ENCODE measurements around the gene ANO2.

DNA sequence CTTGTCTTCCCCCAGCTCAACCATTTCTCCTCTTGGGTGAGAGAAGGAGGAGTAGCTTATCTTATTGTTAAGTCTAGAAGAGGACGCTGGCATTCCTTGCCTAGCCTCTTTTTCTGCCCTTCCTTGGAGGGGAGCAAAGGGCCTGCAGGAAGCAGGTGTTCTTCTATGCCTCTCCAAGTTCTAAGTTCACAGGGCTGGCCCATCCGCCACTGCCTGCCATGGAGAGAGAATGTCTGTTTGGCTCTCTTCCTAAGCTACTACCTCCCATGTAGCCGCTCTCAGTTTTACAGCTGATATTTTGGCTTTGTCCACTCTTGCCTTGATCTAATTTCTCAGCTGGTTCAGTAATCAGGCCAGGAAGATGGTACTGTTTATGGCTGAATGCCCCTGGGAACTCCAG, 312.0 kb downstream of the ANO2 start:
- no peak for TF ChIP-seq POLR2A (IDR thresholded peaks at IDR 0.05)
- TF ChIP-seq, protein P1, sequence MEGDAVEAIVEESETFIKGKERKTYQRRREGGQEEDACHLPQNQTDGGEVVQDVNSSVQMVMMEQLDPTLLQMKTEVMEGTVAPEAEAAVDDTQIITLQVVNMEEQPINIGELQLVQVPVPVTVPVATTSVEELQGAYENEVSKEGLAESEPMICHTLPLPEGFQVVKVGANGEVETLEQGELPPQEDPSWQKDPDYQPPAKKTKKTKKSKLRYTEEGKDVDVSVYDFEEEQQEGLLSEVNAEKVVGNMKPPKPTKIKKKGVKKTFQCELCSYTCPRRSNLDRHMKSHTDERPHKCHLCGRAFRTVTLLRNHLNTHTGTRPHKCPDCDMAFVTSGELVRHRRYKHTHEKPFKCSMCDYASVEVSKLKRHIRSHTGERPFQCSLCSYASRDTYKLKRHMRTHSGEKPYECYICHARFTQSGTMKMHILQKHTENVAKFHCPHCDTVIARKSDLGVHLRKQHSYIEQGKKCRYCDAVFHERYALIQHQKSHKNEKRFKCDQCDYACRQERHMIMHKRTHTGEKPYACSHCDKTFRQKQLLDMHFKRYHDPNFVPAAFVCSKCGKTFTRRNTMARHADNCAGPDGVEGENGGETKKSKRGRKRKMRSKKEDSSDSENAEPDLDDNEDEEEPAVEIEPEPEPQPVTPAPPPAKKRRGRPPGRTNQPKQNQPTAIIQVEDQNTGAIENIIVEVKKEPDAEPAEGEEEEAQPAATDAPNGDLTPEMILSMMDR (IDR thresholded peaks at IDR 0.05), result no peak

All from uterus (tissue), 2 donors.